Measurements from ENCODE around the gene PLEKHA6.

DNA sequence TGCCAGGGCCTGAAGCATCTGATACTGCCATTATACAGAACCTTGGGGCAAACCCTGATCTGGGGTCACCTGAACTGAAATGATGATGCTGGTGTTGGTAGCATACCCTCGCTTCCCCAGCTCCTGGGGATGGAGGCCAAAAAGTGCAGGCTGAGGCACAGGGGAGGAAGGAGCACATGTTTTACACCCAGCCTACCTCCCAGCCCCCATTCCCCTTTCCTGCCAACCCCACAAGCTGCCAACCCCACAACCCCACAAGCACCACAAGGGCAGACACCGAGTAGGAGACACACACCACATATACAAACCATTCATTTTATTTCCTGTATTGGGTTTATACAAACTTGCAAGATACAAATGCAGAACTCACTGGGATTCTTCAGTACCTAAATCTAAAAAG is 141.2 kb downstream of the PLEKHA6 start:
- TF ChIP-seq, protein P1, sequence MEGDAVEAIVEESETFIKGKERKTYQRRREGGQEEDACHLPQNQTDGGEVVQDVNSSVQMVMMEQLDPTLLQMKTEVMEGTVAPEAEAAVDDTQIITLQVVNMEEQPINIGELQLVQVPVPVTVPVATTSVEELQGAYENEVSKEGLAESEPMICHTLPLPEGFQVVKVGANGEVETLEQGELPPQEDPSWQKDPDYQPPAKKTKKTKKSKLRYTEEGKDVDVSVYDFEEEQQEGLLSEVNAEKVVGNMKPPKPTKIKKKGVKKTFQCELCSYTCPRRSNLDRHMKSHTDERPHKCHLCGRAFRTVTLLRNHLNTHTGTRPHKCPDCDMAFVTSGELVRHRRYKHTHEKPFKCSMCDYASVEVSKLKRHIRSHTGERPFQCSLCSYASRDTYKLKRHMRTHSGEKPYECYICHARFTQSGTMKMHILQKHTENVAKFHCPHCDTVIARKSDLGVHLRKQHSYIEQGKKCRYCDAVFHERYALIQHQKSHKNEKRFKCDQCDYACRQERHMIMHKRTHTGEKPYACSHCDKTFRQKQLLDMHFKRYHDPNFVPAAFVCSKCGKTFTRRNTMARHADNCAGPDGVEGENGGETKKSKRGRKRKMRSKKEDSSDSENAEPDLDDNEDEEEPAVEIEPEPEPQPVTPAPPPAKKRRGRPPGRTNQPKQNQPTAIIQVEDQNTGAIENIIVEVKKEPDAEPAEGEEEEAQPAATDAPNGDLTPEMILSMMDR (IDR thresholded peaks at IDR 0.05; ENCODE audit: low read depth, low read length, poor library complexity, severe bottlenecking), result no peak
- TF ChIP-seq EZH2phosphoT487 (IDR thresholded peaks at IDR 0.05; ENCODE audit: borderline replicate concordance, low read length), result no peak

Data from DOHH2 (cell line).